K562 (cell line): ENCODE data around the gene HOXC5. TPM values are rescaled to one million over a fixed set of nuclear protein-coding genes. Genes with fewer than 3 reads are reported as not detected.

Experiments
- CBX3 ChIP-seq, 2 experiments: IDR thresholded peaks; 1 replicate in 1 of 2; 2 replicates in 1 of 2; pipeline ENCODE4 v1.6.1; 2012; ENCODE audit warnings: inconsistent platforms in 2 of 2, low read length in 2 of 2, borderline replicate concordance in 1 of 2, control low read depth in 1 of 2
- CEBPG ChIP-seq, 3 experiments: fragments of 200-800 bp in 1 of 3; sonication (Bioruptor generic) in 1 of 3; sonication (generic) in 1 of 3; formaldehyde crosslinking in 1 of 3; IDR thresholded peaks in 2 of 3; conservative IDR thresholded peaks in 1 of 3; 2 replicates each; pipeline versions ENCODE4 v1.6.1 to v1.8.0; 2016 to 2022; ENCODE audit warnings: missing compliant biosample characterization in 2 of 3, missing genetic modification characterization in 2 of 3, mild to moderate bottlenecking in 1 of 3, missing genetic modification reagents in 1 of 3
- DEAF1 ChIP-seq: fragments of 450-650 bp; formaldehyde crosslinking; IDR thresholded peaks from 2 replicates; pipeline ENCODE4 v1.4.0; 2020; ENCODE audit warnings: mild to moderate bottlenecking, moderate library complexity
- E2F1 ChIP-seq: sonication (generic); formaldehyde crosslinking; IDR thresholded peaks from 2 replicates; pipeline ENCODE4 v1.8.1; 2023; ENCODE audit warnings: mild to moderate bottlenecking, missing genetic modification reagents, moderate library complexity
- EGR1 ChIP-seq: fragments of 450-650 bp; conservative IDR thresholded peaks from 2 replicates; pipeline ENCODE4 v1.6.1; 2017; ENCODE audit warnings: mild to moderate bottlenecking
- ELK3 ChIP-seq: fragments of 450-650 bp; formaldehyde crosslinking; IDR thresholded peaks from 2 replicates; pipeline ENCODE4 v1.4.0; 2020; ENCODE audit warnings: mild to moderate bottlenecking
- FOSL1 ChIP-seq: fragments of 200-800 bp; sonication (Bioruptor generic); conservative IDR thresholded peaks from 2 replicates; pipeline ENCODE4 v1.6.1; 2016; ENCODE audit warnings: missing genetic modification characterization, missing compliant biosample characterization
- FUS ChIP-seq: fragments of 200-400 bp; formaldehyde crosslinking; optimal IDR thresholded peaks from 2 replicates; pipeline ENCODE3; 2017; ENCODE audit warnings: low read depth, low read length
- KDM4B ChIP-seq, 2 experiments: fragments of 450-650 bp in 1 of 2; sonication (generic) in 1 of 2; IDR thresholded peaks; 2 replicates each; pipeline ENCODE4 v1.6.1; 2016 to 2017; ENCODE audit warnings: borderline replicate concordance in 2 of 2, antibody characterized with exemption in 1 of 2, low read depth in 1 of 2, mild to moderate bottlenecking in 1 of 2
- PHB2 ChIP-seq: fragments of 450-650 bp; IDR thresholded peaks from 2 replicates; pipeline ENCODE4 v1.6.1; 2017; ENCODE audit warnings: low read depth
- RAD21 ChIP-seq, 2 experiments: fragments of 250-450 bp in 1 of 2; fragments of 450-650 bp in 1 of 2; sonication (Bioruptor Pico) in 1 of 2; formaldehyde crosslinking in 1 of 2; IDR thresholded peaks in 1 of 2; conservative IDR thresholded peaks in 1 of 2; 2 replicates each; pipeline versions ENCODE4 v1.4.0 to v1.8.0; 2020 to 2022; ENCODE audit warnings: mild to moderate bottlenecking in 2 of 2, moderate library complexity in 1 of 2
- RBM34 ChIP-seq: fragments of 200-400 bp; formaldehyde crosslinking; IDR thresholded peaks from 2 replicates; pipeline ENCODE4 v1.6.1; 2018; ENCODE audit warnings: low read length, borderline replicate concordance; ENCODE audit not compliant: insufficient read depth
- SMAD2 ChIP-seq: fragments of 150-350 bp; IDR thresholded peaks from 2 replicates; pipeline ENCODE4 v1.6.1; 2014; ENCODE audit warnings: low read depth, mild to moderate bottlenecking, low read length
- SMAD3 ChIP-seq: fragments of 450-650 bp; formaldehyde crosslinking; conservative IDR thresholded peaks from 2 replicates; pipeline ENCODE4 v1.4.0; 2020; ENCODE audit warnings: mild to moderate bottlenecking
- SPI1 ChIP-seq: IDR thresholded peaks from 2 replicates; pipeline ENCODE4 v1.6.1; 2011; ENCODE audit warnings: low read depth, low read length, control low read depth, borderline replicate concordance
- TRIM28 ChIP-seq: fragments of 450-650 bp; IDR thresholded peaks from 2 replicates; pipeline ENCODE4 v1.6.1; 2017
- UBTF ChIP-seq, 2 experiments: IDR thresholded peaks; 2 replicates each; pipeline ENCODE4 v1.6.1; 2012; ENCODE audit warnings: improper control_type of control experiment in 2 of 2, low read depth in 2 of 2, low read length in 2 of 2, borderline replicate concordance in 1 of 2
- XRCC3 ChIP-seq: fragments of 450-650 bp; IDR thresholded peaks from 2 replicates; pipeline ENCODE4 v1.6.1; 2017; ENCODE audit warnings: mild to moderate bottlenecking, moderate library complexity
- ZKSCAN1 ChIP-seq: fragments of 150-350 bp; IDR thresholded peaks from 2 replicates; pipeline ENCODE4 v1.6.1; 2016; ENCODE audit warnings: low read depth, low read length
- ZNF695 ChIP-seq: fragments of 450-650 bp; formaldehyde crosslinking; IDR thresholded peaks from 2 replicates; pipeline ENCODE4 v1.4.0; 2020; ENCODE audit warnings: mild to moderate bottlenecking, moderate library complexity
- polyA plus RNA-seq, 8 experiments: library from polyadenylated mRNA; depleted of rRNA in 4 of 8; stranded (reverse) in 5 of 8; unstranded in 3 of 8; fragments of >200 nt; fragmentation: Nextera tagmentation in 2 of 8; fragmentation: Illumina TruSeq in 1 of 8; extraction: Ambion mirVana in 2 of 8; extraction: Trizol in 1 of 8; gene quantifications; 2 replicates each; pipeline versions ENCODE4 v1.2.1 to v1.2.3, GENCODE V29; 2011 to 2014; ENCODE audit warnings: inconsistent platforms in 1 of 8, missing spikeins in 1 of 8
- total RNA-seq, 7 experiments: library from RNA; depleted of rRNA in 6 of 7; stranded (reverse); fragments of >200 nt in 6 of 7; fragmentation: Illumina TruSeq in 2 of 7; extraction: Trizol in 2 of 7; gene quantifications; 2 replicates each; pipeline versions ENCODE4 v1.2.1 to v1.2.3, GENCODE V29; 2011 to 2021; ENCODE audit warnings: low replicate concordance in 1 of 7

Gene HOXC5
- total and polyA plus RNA-seq, 9 of the 15 experiments (the other 6 are each of a cell fraction or from before 2014, with no cell fraction given): 0.10 to 0.44 (median 0.18) TPM; not detected in 4

GRCh38 chr12:54000116-54001114 lies 32.4 kb upstream of the HOXC5 start, which contains the start of gene HOXC9 (continued):
- TF ChIP-seq RAD21 (CRISPR knock-in tag; conservative IDR thresholded peaks at IDR 0.05 in 1 of 2, IDR thresholded peaks at IDR 0.05 in 1 of 2): no peak
- TF ChIP-seq CEBPG (CRISPR knock-in tag; IDR thresholded peaks at IDR 0.05): peak; percentile 20; the same call in 1 of the 2 replicates
- TF ChIP-seq CEBPG (tag; conservative IDR thresholded peaks at IDR 0.05 in 1 of 2, IDR thresholded peaks at IDR 0.05 in 1 of 2): no peak
- peak; percentile 82 for TF ChIP-seq E2F1 (CRISPR knock-in tag)
- TF ChIP-seq FOSL1 (tag): 0 out of 2 replicates have a peak, but pooled peaks have one; percentile 10
- peak; percentile 94 to 96; a peak in 3 of 4 replicates for TF ChIP-seq UBTF (IDR thresholded peaks at IDR 0.05; ENCODE audit: borderline replicate concordance in 1 of 2, low read depth in 2 of 2, low read length in 2 of 2)
- no peak for TF ChIP-seq FUS
- TF ChIP-seq CBX3 (IDR thresholded peaks at IDR 0.05; ENCODE audit: borderline replicate concordance in 1 of 2, low read length in 2 of 2): no peak; a peak in 1 of 3 replicates
- TF ChIP-seq TRIM28: no peak
- no peak for TF ChIP-seq SMAD3 (CRISPR knock-in tag)
- no peak for TF ChIP-seq ZNF695 (CRISPR knock-in tag)
- no peak for TF ChIP-seq PHB2
- TF ChIP-seq KDM4B (IDR thresholded peaks at IDR 0.05; ENCODE audit: borderline replicate concordance in 2 of 2, low read depth in 1 of 2): no peak
- TF ChIP-seq DEAF1 (CRISPR knock-in tag): no peak
- no peak for TF ChIP-seq ELK3 (CRISPR knock-in tag)
- no peak for TF ChIP-seq XRCC3
- no peak for TF ChIP-seq ZKSCAN1
- TF ChIP-seq EGR1: peak; percentile 23; the same call in 1 of the 2 replicates
- TF ChIP-seq SPI1: no peak
- no peak for TF ChIP-seq SMAD2
- 0 out of 2 replicates have a peak, but pooled peaks have one; percentile 55 for TF ChIP-seq RBM34
